NCI-H1694 (cell line): ENCODE results near the gene CAD.

ENCODE experiments used
- DNase-seq: peaks from one replicate; lab custom pipeline; 2025; lab: John Stamatoyannopoulos, UW

Gene CAD

GRCh38 chr2:27281855-27282559 is 64.8 kb downstream of the CAD start, which contains the start of gene TRIM54:
TRIM54 (plus strand) TSS chr2:27282429; CDS start chr2:27282732, 303 bp downstream.
- DNase-seq: no peak

- DNase-seq: no peak
Measured at GRCh38 chr2:27282892-27283291, 65.7 kb downstream of the CAD start.

DNA sequence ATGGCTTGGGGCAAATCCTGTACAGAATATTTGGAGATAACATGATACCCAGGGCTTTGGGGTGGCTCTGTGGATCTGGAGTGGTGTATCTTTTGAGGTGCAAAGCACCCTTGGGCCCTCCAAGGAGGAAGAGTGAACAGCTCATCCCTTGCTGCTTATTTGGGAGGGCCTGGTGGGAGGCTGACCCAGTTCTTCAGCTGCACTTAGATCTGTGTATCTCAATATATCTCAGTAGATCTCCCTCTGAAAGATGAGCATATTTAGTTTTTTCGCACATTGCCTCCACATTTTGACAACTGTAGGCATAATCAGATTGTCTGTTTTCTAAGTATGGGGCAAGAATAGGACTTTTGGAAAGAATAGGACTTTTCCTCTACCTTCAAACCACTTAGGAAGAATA is 67.8 kb downstream of the CAD start:
- no peak for DNase-seq

DNA sequence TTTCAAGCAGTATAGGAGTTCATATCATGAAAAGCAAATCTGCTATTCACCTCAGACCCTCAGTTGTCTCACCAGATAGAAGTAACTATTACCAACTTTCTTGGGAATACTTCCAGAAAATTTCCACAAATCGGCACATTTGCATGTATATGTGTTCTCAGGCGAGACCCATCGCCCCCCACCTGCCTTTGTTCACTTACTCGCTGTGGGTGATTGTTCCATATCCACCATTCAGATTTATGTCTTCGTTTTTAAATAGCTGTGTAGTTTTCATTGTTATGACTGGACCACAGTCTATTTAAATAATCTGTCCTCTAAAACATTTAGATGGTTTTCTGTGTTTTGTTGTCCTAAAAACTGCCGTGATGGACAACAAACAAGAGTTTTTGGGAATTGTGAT is 68.3 kb downstream of the CAD start:
- DNase-seq: no peak

DNA sequence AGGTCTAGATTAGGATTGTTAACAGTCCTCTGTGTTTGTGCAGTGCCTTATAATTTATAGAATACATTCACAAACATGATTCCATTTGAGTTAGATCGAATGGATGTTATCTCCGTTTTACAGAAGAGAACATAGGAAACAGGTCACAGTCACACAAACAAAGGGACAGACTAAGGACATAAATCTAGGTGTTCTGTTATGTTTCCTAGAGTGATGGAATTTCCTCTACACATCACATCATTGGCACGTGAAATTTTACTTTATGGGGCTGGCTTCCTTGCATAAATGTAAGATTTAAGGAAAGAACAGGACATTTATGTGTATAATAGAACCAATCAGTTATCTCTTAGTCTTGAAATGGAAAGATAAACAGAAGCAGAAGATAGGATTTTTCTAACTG is 71.4 kb downstream of the CAD start:
- DNase-seq: no peak

DNA sequence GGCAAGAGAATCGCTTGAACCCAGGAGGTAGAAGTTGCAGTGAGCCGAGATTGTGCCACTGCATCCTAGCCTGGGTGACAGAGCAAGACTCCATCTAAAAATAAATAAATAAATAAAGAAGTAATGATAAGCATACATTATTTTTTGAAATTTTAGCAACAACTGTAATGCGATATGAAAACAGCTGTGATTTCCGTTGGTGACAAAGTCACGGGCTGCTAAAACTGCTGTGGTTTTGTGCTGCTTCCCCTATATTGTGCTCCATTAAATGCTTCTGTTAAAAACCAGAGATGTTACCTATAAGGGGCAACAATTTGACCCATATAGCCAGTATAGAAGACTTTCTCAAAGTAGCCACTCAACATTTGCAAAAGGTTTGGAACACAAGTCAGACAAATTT is 73.4 kb downstream of the CAD start:
- DNase-seq: no peak

DNA sequence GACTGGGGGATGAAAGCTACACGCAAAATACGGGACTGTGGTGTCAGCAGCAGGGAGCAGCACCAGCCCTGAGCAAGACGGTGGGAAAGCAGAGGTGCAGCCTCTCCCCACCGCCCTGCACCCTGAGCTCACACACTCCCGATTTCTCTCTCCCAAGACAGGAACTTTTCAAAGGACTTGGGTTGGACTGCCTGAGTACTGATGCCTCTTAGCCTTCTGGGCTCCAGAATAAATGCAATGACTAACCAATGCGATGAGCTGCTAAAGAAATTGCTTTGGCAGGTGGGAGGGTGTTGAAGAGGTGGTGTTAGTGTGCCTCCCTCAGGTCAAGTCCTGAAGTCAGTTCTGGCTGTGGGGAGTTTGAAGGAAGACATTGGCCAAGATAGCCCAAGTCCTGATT is 74.7 kb downstream of the CAD start:
- no peak for DNase-seq
